HepG2 (cell line): Measurements from ENCODE around the gene SYCE3. TPM values are rescaled to one million over a fixed set of nuclear protein-coding genes. Genes with fewer than 3 reads are reported as not detected.
A peak's percentile ranks its signal among the peaks of the same experiment; 100 is the strongest.

ENCODE experiments used
- ATAC-seq: fragments of 200-7000 bp; cut with Tn5 transposase; 3 replicates; pipeline ENCODE4 v1.9.1; 2020; ENCODE audit warnings: mild to moderate bottlenecking, moderate library complexity
- BruUV-seq: library from RNA; stranded (reverse); fragments of 400-500 nt; replicated peaks from 2 replicates; lab custom pipeline; 2021; lab: Mats Ljungman, UMichigan
- CTCF ChIA-PET: fragments of 300-600 bp; formaldehyde crosslinking; extraction: SDS; loops from one replicate; lab custom pipeline; 2021; ENCODE audit warnings: low total read pairs, inconsistent platforms, low intra/inter-chr PET ratio; lab: Yijun Ruan, JAX
- POLR2A ChIA-PET: fragments of 350-600 bp; sonication (Branson Sonifier 250); formaldehyde crosslinking; loops from one replicate; lab custom pipeline; 2020; ENCODE audit warnings: antibody characterized with exemption, inconsistent platforms; lab: Yijun Ruan, JAX
- DNase-seq: peaks from one replicate; pipeline ENCODE4 v3.0.0-alpha.2; 2015; ENCODE audit warnings: low spot score
- FAIRE-seq: peaks from 3 replicates; lab custom pipeline; 2011; peaks lifted over from hg19 to GRCh38; lab: Jason Lieb, UNC
- H2AFZ ChIP-seq: one replicate; pipeline ENCODE4 v1.6.1; 2011; ENCODE audit warnings: low read length, inconsistent platforms
- H3K27ac ChIP-seq: fragments of 300-600 bp; 3 replicates; pipeline ENCODE4 v1.8.0; 2011; ENCODE audit warnings: mixed run types, mild to moderate bottlenecking, mixed read lengths, low read length, inconsistent platforms; ENCODE audit not compliant: insufficient read depth; ENCODE audit errors: extremely low read length
- H3K27me3 ChIP-seq, 2 experiments: fragments of 200-600 bp in 1 of 2; 2 replicates in 1 of 2; 3 replicates in 1 of 2; pipeline versions ENCODE4 v1.6.0 to v1.8.0; 2011; ENCODE audit warnings: low read length in 2 of 2, mild to moderate bottlenecking in 2 of 2, moderate library complexity in 2 of 2, inconsistent platforms in 1 of 2; ENCODE audit not compliant: insufficient read depth in 2 of 2, control insufficient read depth in 1 of 2
- H3K36me3 ChIP-seq, 2 experiments: fragments of 200-600 bp in 1 of 2; replicated peaks in 1 of 2; 2 replicates in 1 of 2; 3 replicates in 1 of 2; pipeline versions ENCODE4 v1.5.1 to v1.8.0; 2011; ENCODE audit warnings: low read length in 2 of 2, inconsistent platforms in 1 of 2; ENCODE audit not compliant: insufficient read depth in 2 of 2, control insufficient read depth in 1 of 2
- H3K4me1 ChIP-seq: 2 replicates; pipeline ENCODE4 v1.5.1; 2012; ENCODE audit warnings: low read length, inconsistent platforms; ENCODE audit not compliant: insufficient read depth
- H3K4me2 ChIP-seq: 2 replicates; pipeline ENCODE4 v1.6.0; 2011; ENCODE audit warnings: low read depth, low read length, inconsistent platforms
- H3K4me3 ChIP-seq, 3 experiments: fragments of 200-600 bp in 1 of 3; sonication (generic), shearing (Covaris generic) in 1 of 3; replicated peaks in 1 of 3; 2 replicates each; pipeline ENCODE4 v1.5.1; 2011 to 2016; ENCODE audit warnings: low read length in 3 of 3, inconsistent platforms in 2 of 3, low read depth in 2 of 3, mild to moderate bottlenecking in 2 of 3, control low read depth in 1 of 3, mixed read lengths in 1 of 3; ENCODE audit not compliant: insufficient read depth in 1 of 3
- H3K79me2 ChIP-seq: one replicate; pipeline ENCODE4 v1.6.1; 2011; ENCODE audit warnings: low read length, inconsistent platforms; ENCODE audit not compliant: insufficient read depth
- H3K9ac ChIP-seq: 2 replicates; pipeline ENCODE4 v1.6.0; 2011; ENCODE audit warnings: mild to moderate bottlenecking, low read depth, low read length, inconsistent platforms; ENCODE audit not compliant: insufficient read depth
- H3K9me3 ChIP-seq: 2 replicates; pipeline ENCODE4 v1.5.1; 2012; ENCODE audit warnings: mild to moderate bottlenecking, low read length
- H4K20me1 ChIP-seq: 2 replicates; pipeline ENCODE4 v1.6.0; 2011; ENCODE audit warnings: inconsistent platforms, mild to moderate bottlenecking, low read length, moderate library complexity; ENCODE audit not compliant: insufficient read depth
- AKAP8 ChIP-seq: sonication (generic); formaldehyde crosslinking; IDR thresholded peaks from 2 replicates; pipeline ENCODE4 v1.5.1; 2020; ENCODE audit warnings: mild to moderate bottlenecking, missing genetic modification reagents
- BRF2 ChIP-seq: sonication (generic); formaldehyde crosslinking; IDR thresholded peaks from 2 replicates; pipeline ENCODE4 v1.8.1; 2022; ENCODE audit warnings: mild to moderate bottlenecking, missing genetic modification reagents
- FOXO4 ChIP-seq: sonication (generic); formaldehyde crosslinking; conservative IDR thresholded peaks from 2 replicates; pipeline ENCODE4 v1.8.1; 2023; ENCODE audit warnings: missing genetic modification reagents
- FUBP1 ChIP-seq: sonication (generic); formaldehyde crosslinking; IDR thresholded peaks from 2 replicates; pipeline ENCODE4 v1.5.1; 2020; ENCODE audit warnings: missing genetic modification reagents, mild to moderate bottlenecking, borderline replicate concordance
- KDM2A ChIP-seq: sonication (generic); formaldehyde crosslinking; IDR thresholded peaks from 2 replicates; pipeline ENCODE4 v1.4.0; 2020; ENCODE audit warnings: low read depth, missing genetic modification reagents, borderline replicate concordance
- LCORL ChIP-seq, 2 experiments: fragments of 450-650 bp in 1 of 2; sonication (generic) in 1 of 2; formaldehyde crosslinking in 1 of 2; IDR thresholded peaks; 2 replicates each; pipeline versions ENCODE4 v1.5.0 to v1.6.1; 2017 to 2020; ENCODE audit warnings: antibody characterized with exemption in 1 of 2, missing genetic modification reagents in 1 of 2
- NFKB2 ChIP-seq: sonication (generic); formaldehyde crosslinking; IDR thresholded peaks from 2 replicates; pipeline ENCODE4 v1.4.0; 2020; ENCODE audit warnings: missing genetic modification reagents, borderline replicate concordance
- PAF1 ChIP-seq: IDR thresholded peaks from 2 replicates; pipeline ENCODE4 v1.6.1; 2016; ENCODE audit warnings: missing genetic modification reagents, missing compliant biosample characterization
- POGK ChIP-seq: sonication (generic); formaldehyde crosslinking; conservative IDR thresholded peaks from 2 replicates; pipeline ENCODE4 v1.8.0; 2022; ENCODE audit warnings: mild to moderate bottlenecking, moderate library complexity, missing genetic modification reagents
- THAP7 ChIP-seq: sonication (generic); formaldehyde crosslinking; IDR thresholded peaks from 2 replicates; pipeline ENCODE4 v1.8.1; 2023; ENCODE audit warnings: mild to moderate bottlenecking, missing genetic modification reagents
- TMF1 ChIP-seq: sonication (generic); formaldehyde crosslinking; IDR thresholded peaks from 2 replicates; pipeline ENCODE4 v1.8.1; 2022; ENCODE audit warnings: low read depth, missing genetic modification reagents
- U2AF2 ChIP-seq: fragments of 200-400 bp; formaldehyde crosslinking; IDR thresholded peaks from 2 replicates; pipeline ENCODE4 v1.6.1; 2017; ENCODE audit warnings: low read depth, mild to moderate bottlenecking, low read length
- ZBTB38 ChIP-seq: sonication (generic); formaldehyde crosslinking; IDR thresholded peaks from 2 replicates; pipeline ENCODE4 v1.5.1; 2020; ENCODE audit warnings: mild to moderate bottlenecking, missing genetic modification reagents
- ZFYVE20 ChIP-seq: sonication (generic); formaldehyde crosslinking; IDR thresholded peaks from 2 replicates; pipeline ENCODE4 v1.8.0; 2023; ENCODE audit warnings: low read depth, mild to moderate bottlenecking, moderate library complexity, missing genetic modification reagents, borderline replicate concordance
- ZNF780A ChIP-seq: sonication (generic); formaldehyde crosslinking; IDR thresholded peaks from 2 replicates; pipeline ENCODE4 v1.8.0; 2022; ENCODE audit warnings: mild to moderate bottlenecking, missing genetic modification reagents, moderate library complexity
- WGBS: methylation state at CpG from one replicate; pipeline ENCODE4 v1.1.6; 2017; ENCODE audit warnings: low lambda C conversion rate; 5-methylcytosine and 5-hydroxymethylcytosine counted together
- in situ Hi-C: cut with HindIII; loops from 2 replicates; pipeline ENCODE4 v1.10.0; 2017; ENCODE audit warnings: low pct_unique_long_range_greater_than_20kb; ENCODE audit not compliant: extremely low pct_ligation_motif_present
- intact Hi-C: fragments of 100-400 bp; cut with micrococcal nuclease; formaldehyde crosslinking; loops from one replicate; pipeline ENCODE4 v1.10.0; 2022; ENCODE audit not compliant: unreplicated experiment
- polyA plus RNA-seq, 8 experiments: library from polyadenylated mRNA; depleted of rRNA in 3 of 8; stranded (reverse) in 7 of 8; unstranded in 1 of 8; fragments of >200 nt; fragmentation: Illumina TruSeq in 4 of 8; extraction: Trizol in 4 of 8; gene quantifications; 2 replicates each; pipeline versions ENCODE4 v1.2.1 to v1.2.3, GENCODE V29; 2011 to 2016; ENCODE audit warnings: low read depth in 4 of 8, missing spikeins in 1 of 8, mixed read lengths in 1 of 8; ENCODE audit not compliant: insufficient read depth in 1 of 8
- total RNA-seq, 5 experiments: library from RNA; depleted of rRNA; stranded (reverse); fragments of >200 nt; fragmentation: Illumina TruSeq; extraction: Trizol; gene quantifications; 2 replicates each; pipeline ENCODE4 v1.2.3, GENCODE V29; 2016; ENCODE audit warnings: low read depth in 1 of 5

Gene SYCE3
- total and polyA plus RNA-seq, 2 of the 13 experiments (the other 11 are each of a cell fraction or from before 2014, with no cell fraction given): not detected

- no peaks in the 10 kb centered on the region for H3K9me3 ChIP-seq
- H3K4me3 ChIP-seq: peak overlapping the region in 2 of 3 experiments; percentile 33 to 83; a peak in 3 of 6 replicates
- no TSS peak for BruUV-seq
- FAIRE-seq (no peak), ATAC-seq (no peak), DNase-seq (no peak)
- in situ Hi-C loops (no loop called here), intact Hi-C loops (loop anchor here (5.0 kb wide), 1 partner anchor 33 kb away; the partner anchor contains the start of gene SYCE3)
- H4K20me1 ChIP-seq: peaks cover 2% of the 10 kb centered on the region; the same call in 1 of the 2 replicates
- H3K9ac ChIP-seq: peak overlapping the region; percentile 73
- POLR2A ChIA-PET: interaction anchor here (0.9 to 1.9 kb wide), 11 partner anchors 8 to 170 kb away, joined by 3 to 10 read pairs (median 4); partner anchors contain the start of genes CHKB, KLHDC7B, LMF2 and NCAPH2
- H3K4me2 ChIP-seq: peak overlapping the region; percentile 44; the same call in 1 of the 2 replicates
- H2AFZ ChIP-seq: no peak overlapping the region
- peaks cover 72% of the 10 kb centered on the region for H3K4me1 ChIP-seq
- no peaks in the 10 kb centered on the region for H3K36me3 ChIP-seq
- H3K27me3 ChIP-seq: 0 out of 5 replicates have a peak, but pooled peaks cover 0 to 6% of the 10 kb centered on the region in 2 experiments
- H3K79me2 ChIP-seq: peaks cover 8% of the 10 kb centered on the region
- CTCF ChIA-PET: no interaction called here
- peak overlapping the region; percentile 74 for H3K27ac ChIP-seq
- WGBS: 24% methylated on average over 15 of the region's 50 CpGs
- TF ChIP-seq PAF1 (CRISPR knock-in tag) (no peak), FOXO4 (CRISPR knock-in tag) (no peak; the same call in 1 of the 2 replicates), KDM2A (CRISPR knock-in tag) (peak; percentile 35), ZFYVE20 (CRISPR knock-in tag) (0 out of 2 replicates have a peak, but pooled peaks have one; percentile 27), ZBTB38 (CRISPR knock-in tag) (peak; percentile 71), U2AF2 (no peak), TMF1 (CRISPR knock-in tag) (0 out of 2 replicates have a peak, but pooled peaks have one; percentile 5), AKAP8 (CRISPR knock-in tag) (peak; percentile 3; the same call in 1 of the 2 replicates), ZNF780A (CRISPR knock-in tag) (no peak), THAP7 (peak; percentile 14; the same call in 1 of the 2 replicates), BRF2 (CRISPR knock-in tag) (peak; percentile 42; the same call in 1 of the 2 replicates), LCORL (IDR thresholded peaks at IDR 0.05) (no peak), LCORL (CRISPR knock-in tag; IDR thresholded peaks at IDR 0.05) (0 out of 2 replicates have a peak, but pooled peaks have one; percentile 12), NFKB2 (CRISPR knock-in tag) (0 out of 2 replicates have a peak, but pooled peaks have one; percentile 12), POGK (CRISPR knock-in tag) (0 out of 2 replicates have a peak, but pooled peaks have one; percentile 18), FUBP1 (0 out of 2 replicates have a peak, but pooled peaks have one; percentile 9)
These were observed 33.3 kb downstream of the SYCE3 start for GRCh38 chr22:50529416-50529896.
